Ovary (tissue), 3 donors: ENCODE data around the gene PLOD1.

Experiments used
- POLR2A ChIP-seq: fragments of 450-650 bp; IDR thresholded peaks from one replicate; pipeline ENCODE4 v1.6.1; 2017; ENCODE audit warnings: antibody characterized with exemption, mild to moderate bottlenecking, moderate library complexity
- TF ChIP-seq, protein P1 (sequence below), 3 donors: fragments of 450-650 bp in 2 of 3; fragments of 200-600 bp in 1 of 3; IDR thresholded peaks; one replicate each; pipeline versions ENCODE4 v1.5.1 to v1.8.0; 2016 to 2022; ENCODE audit warnings: antibody characterized with exemption in 3 of 3, mild to moderate bottlenecking in 1 of 3
- donor health status: DM: no; HTN: no; CAD: no.

DNA sequence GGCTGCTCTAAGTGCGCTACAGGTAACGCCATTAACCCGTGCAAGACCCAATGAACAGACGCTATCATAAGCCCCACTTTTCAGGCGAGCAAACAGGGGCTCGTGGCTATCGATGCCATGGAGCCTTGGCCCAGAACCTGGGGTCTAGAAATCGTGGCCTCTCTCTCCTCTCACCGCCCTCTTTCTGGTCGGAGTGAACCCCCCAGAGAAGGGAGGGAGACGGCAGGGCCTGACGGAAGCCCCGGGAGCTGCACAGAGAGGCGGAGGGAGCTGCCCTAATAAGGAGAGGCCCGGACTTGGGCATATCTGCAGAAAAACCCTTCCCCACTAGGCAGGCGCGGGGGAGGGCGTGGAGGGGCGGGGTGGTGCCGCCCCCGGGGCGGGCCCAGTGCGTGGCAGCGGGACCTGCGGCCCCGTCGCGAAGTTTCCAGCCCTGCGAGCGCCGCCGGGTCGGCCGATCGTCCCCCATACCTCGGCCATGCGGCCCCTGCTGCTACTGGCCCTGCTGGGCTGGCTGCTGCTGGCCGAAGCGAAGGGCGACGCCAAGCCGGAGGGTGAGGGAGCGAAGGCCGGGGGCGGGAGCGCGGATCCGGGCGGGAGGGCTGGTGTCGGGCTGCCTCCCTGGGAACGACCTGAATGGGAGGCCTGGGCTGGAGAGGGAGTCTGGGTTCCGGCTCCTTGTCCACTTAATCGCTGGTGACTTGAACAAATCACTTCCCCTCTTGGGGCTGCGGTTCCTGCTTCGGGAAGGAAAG lies at the start of gene PLOD1:
- TF ChIP-seq, protein P1, sequence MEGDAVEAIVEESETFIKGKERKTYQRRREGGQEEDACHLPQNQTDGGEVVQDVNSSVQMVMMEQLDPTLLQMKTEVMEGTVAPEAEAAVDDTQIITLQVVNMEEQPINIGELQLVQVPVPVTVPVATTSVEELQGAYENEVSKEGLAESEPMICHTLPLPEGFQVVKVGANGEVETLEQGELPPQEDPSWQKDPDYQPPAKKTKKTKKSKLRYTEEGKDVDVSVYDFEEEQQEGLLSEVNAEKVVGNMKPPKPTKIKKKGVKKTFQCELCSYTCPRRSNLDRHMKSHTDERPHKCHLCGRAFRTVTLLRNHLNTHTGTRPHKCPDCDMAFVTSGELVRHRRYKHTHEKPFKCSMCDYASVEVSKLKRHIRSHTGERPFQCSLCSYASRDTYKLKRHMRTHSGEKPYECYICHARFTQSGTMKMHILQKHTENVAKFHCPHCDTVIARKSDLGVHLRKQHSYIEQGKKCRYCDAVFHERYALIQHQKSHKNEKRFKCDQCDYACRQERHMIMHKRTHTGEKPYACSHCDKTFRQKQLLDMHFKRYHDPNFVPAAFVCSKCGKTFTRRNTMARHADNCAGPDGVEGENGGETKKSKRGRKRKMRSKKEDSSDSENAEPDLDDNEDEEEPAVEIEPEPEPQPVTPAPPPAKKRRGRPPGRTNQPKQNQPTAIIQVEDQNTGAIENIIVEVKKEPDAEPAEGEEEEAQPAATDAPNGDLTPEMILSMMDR (IDR thresholded peaks at IDR 0.05) = no peak
- TF ChIP-seq POLR2A = no peak
